HepG2 (cell line): ENCODE results near the gene MAN1A1. TPM values are rescaled to one million over a fixed set of nuclear protein-coding genes. Genes with fewer than 3 reads are reported as not detected.

Experiments
- ATAC-seq: fragments of 200-7000 bp; cut with Tn5 transposase; 3 replicates; pipeline ENCODE4 v1.9.1; 2020; ENCODE audit warnings: mild to moderate bottlenecking, moderate library complexity
- BruUV-seq: library from RNA; stranded (reverse); fragments of 400-500 nt; replicated peaks from 2 replicates; lab custom pipeline; 2021; lab: Mats Ljungman, UMichigan
- CTCF ChIA-PET: fragments of 300-600 bp; formaldehyde crosslinking; extraction: SDS; loops from one replicate; lab custom pipeline; 2021; ENCODE audit warnings: low total read pairs, inconsistent platforms, low intra/inter-chr PET ratio; lab: Yijun Ruan, JAX
- POLR2A ChIA-PET: fragments of 350-600 bp; sonication (Branson Sonifier 250); formaldehyde crosslinking; loops from one replicate; lab custom pipeline; 2020; ENCODE audit warnings: antibody characterized with exemption, inconsistent platforms; lab: Yijun Ruan, JAX
- DNase-seq: peaks from one replicate; pipeline ENCODE4 v3.0.0-alpha.2; 2015; ENCODE audit warnings: low spot score
- FAIRE-seq: peaks from 3 replicates; lab custom pipeline; 2011; peaks lifted over from hg19 to GRCh38; lab: Jason Lieb, UNC
- H2AFZ ChIP-seq: one replicate; pipeline ENCODE4 v1.6.1; 2011; ENCODE audit warnings: low read length, inconsistent platforms
- H3K27ac ChIP-seq: fragments of 300-600 bp; 3 replicates; pipeline ENCODE4 v1.8.0; 2011; ENCODE audit warnings: mixed run types, mild to moderate bottlenecking, mixed read lengths, low read length, inconsistent platforms; ENCODE audit not compliant: insufficient read depth; ENCODE audit errors: extremely low read length
- H3K27me3 ChIP-seq, 2 experiments: fragments of 200-600 bp in 1 of 2; 2 replicates in 1 of 2; 3 replicates in 1 of 2; pipeline versions ENCODE4 v1.6.0 to v1.8.0; 2011; ENCODE audit warnings: low read length in 2 of 2, mild to moderate bottlenecking in 2 of 2, moderate library complexity in 2 of 2, inconsistent platforms in 1 of 2; ENCODE audit not compliant: insufficient read depth in 2 of 2, control insufficient read depth in 1 of 2
- H3K36me3 ChIP-seq, 2 experiments: fragments of 200-600 bp in 1 of 2; replicated peaks in 1 of 2; 2 replicates in 1 of 2; 3 replicates in 1 of 2; pipeline versions ENCODE4 v1.5.1 to v1.8.0; 2011; ENCODE audit warnings: low read length in 2 of 2, inconsistent platforms in 1 of 2; ENCODE audit not compliant: insufficient read depth in 2 of 2, control insufficient read depth in 1 of 2
- H3K4me1 ChIP-seq: 2 replicates; pipeline ENCODE4 v1.5.1; 2012; ENCODE audit warnings: low read length, inconsistent platforms; ENCODE audit not compliant: insufficient read depth
- H3K4me2 ChIP-seq: 2 replicates; pipeline ENCODE4 v1.6.0; 2011; ENCODE audit warnings: low read depth, low read length, inconsistent platforms
- H3K4me3 ChIP-seq, 3 experiments: fragments of 200-600 bp in 1 of 3; sonication (generic), shearing (Covaris generic) in 1 of 3; replicated peaks in 1 of 3; 2 replicates each; pipeline ENCODE4 v1.5.1; 2011 to 2016; ENCODE audit warnings: low read length in 3 of 3, inconsistent platforms in 2 of 3, low read depth in 2 of 3, mild to moderate bottlenecking in 2 of 3, control low read depth in 1 of 3, mixed read lengths in 1 of 3; ENCODE audit not compliant: insufficient read depth in 1 of 3
- H3K79me2 ChIP-seq: one replicate; pipeline ENCODE4 v1.6.1; 2011; ENCODE audit warnings: low read length, inconsistent platforms; ENCODE audit not compliant: insufficient read depth
- H3K9ac ChIP-seq: 2 replicates; pipeline ENCODE4 v1.6.0; 2011; ENCODE audit warnings: mild to moderate bottlenecking, low read depth, low read length, inconsistent platforms; ENCODE audit not compliant: insufficient read depth
- H3K9me3 ChIP-seq: 2 replicates; pipeline ENCODE4 v1.5.1; 2012; ENCODE audit warnings: mild to moderate bottlenecking, low read length
- H4K20me1 ChIP-seq: 2 replicates; pipeline ENCODE4 v1.6.0; 2011; ENCODE audit warnings: inconsistent platforms, mild to moderate bottlenecking, low read length, moderate library complexity; ENCODE audit not compliant: insufficient read depth
- ARHGAP35 ChIP-seq: sonication (generic); formaldehyde crosslinking; IDR thresholded peaks from 2 replicates; pipeline ENCODE4 v1.9.0; 2022; ENCODE audit warnings: mild to moderate bottlenecking, inconsistent platforms, moderate library complexity, missing genetic modification reagents, borderline replicate concordance
- NCOR1 ChIP-seq: fragments of 200-600 bp; sonication (generic); IDR thresholded peaks from 2 replicates; pipeline ENCODE4 v1.7.0; 2017; ENCODE audit warnings: antibody characterized with exemption, low read length, borderline replicate concordance
- NR1H2 ChIP-seq: sonication (generic); formaldehyde crosslinking; IDR thresholded peaks from 2 replicates; pipeline ENCODE4 v1.8.1; 2022; ENCODE audit warnings: low read depth, missing genetic modification reagents, borderline replicate concordance
- PITX1 ChIP-seq: sonication (generic); formaldehyde crosslinking; IDR thresholded peaks from 2 replicates; pipeline ENCODE4 v1.5.1; 2020; ENCODE audit warnings: mild to moderate bottlenecking, missing genetic modification reagents
- ZFP37 ChIP-seq: sonication (generic); formaldehyde crosslinking; IDR thresholded peaks from 2 replicates; pipeline ENCODE4 v1.4.0; 2020; ENCODE audit warnings: missing genetic modification reagents, borderline replicate concordance
- ZFP41 ChIP-seq: sonication (generic); formaldehyde crosslinking; IDR thresholded peaks from 2 replicates; pipeline ENCODE4 v1.4.0; 2020; ENCODE audit warnings: mild to moderate bottlenecking, missing genetic modification reagents, borderline replicate concordance
- ZNF256 ChIP-seq: sonication (generic); formaldehyde crosslinking; conservative IDR thresholded peaks from 2 replicates; pipeline ENCODE4 v1.4.0; 2020; ENCODE audit warnings: missing genetic modification reagents
- in situ Hi-C: cut with HindIII; loops from 2 replicates; pipeline ENCODE4 v1.10.0; 2017; ENCODE audit warnings: low pct_unique_long_range_greater_than_20kb; ENCODE audit not compliant: extremely low pct_ligation_motif_present
- intact Hi-C: fragments of 100-400 bp; cut with micrococcal nuclease; formaldehyde crosslinking; loops from one replicate; pipeline ENCODE4 v1.10.0; 2022; ENCODE audit not compliant: unreplicated experiment
- polyA plus RNA-seq, 8 experiments: library from polyadenylated mRNA; depleted of rRNA in 3 of 8; stranded (reverse) in 7 of 8; unstranded in 1 of 8; fragments of >200 nt; fragmentation: Illumina TruSeq in 4 of 8; extraction: Trizol in 4 of 8; gene quantifications; 2 replicates each; pipeline versions ENCODE4 v1.2.1 to v1.2.3, GENCODE V29; 2011 to 2016; ENCODE audit warnings: low read depth in 4 of 8, missing spikeins in 1 of 8, mixed read lengths in 1 of 8; ENCODE audit not compliant: insufficient read depth in 1 of 8
- total RNA-seq, 5 experiments: library from RNA; depleted of rRNA; stranded (reverse); fragments of >200 nt; fragmentation: Illumina TruSeq; extraction: Trizol; gene quantifications; 2 replicates each; pipeline ENCODE4 v1.2.3, GENCODE V29; 2016; ENCODE audit warnings: low read depth in 1 of 5
- TF ChIP-seq, protein P1 (sequence below): IDR thresholded peaks from 2 replicates; pipeline ENCODE4 v1.6.1; 2018; ENCODE audit warnings: missing genetic modification reagents
- TF ChIP-seq, protein P2 (sequence below): sonication (generic); formaldehyde crosslinking; IDR thresholded peaks from 2 replicates; pipeline ENCODE4 v1.4.0; 2020; ENCODE audit warnings: missing genetic modification reagents
- TF ChIP-seq, protein P3 (sequence below): sonication (generic); formaldehyde crosslinking; IDR thresholded peaks from 2 replicates; pipeline ENCODE4 v1.4.0; 2020; ENCODE audit warnings: mild to moderate bottlenecking, missing genetic modification reagents
- TF ChIP-seq, protein P4 (sequence below): sonication (generic); formaldehyde crosslinking; IDR thresholded peaks from 2 replicates; pipeline ENCODE4 v1.4.0; 2020; ENCODE audit warnings: missing genetic modification reagents, borderline replicate concordance
- TF ChIP-seq, protein P5 (sequence below): sonication (generic); formaldehyde crosslinking; conservative IDR thresholded peaks from 2 replicates; pipeline ENCODE4 v1.8.0; 2022; ENCODE audit warnings: missing genetic modification reagents
- TF ChIP-seq, protein P6 (sequence below): sonication (generic); formaldehyde crosslinking; IDR thresholded peaks from 2 replicates; pipeline ENCODE4 v1.9.0; 2021; ENCODE audit warnings: missing genetic modification reagents, borderline replicate concordance

The MAN1A1 gene
- total and polyA plus RNA-seq, 2 of the 13 experiments (the other 11 are each of a cell fraction or from before 2014, with no cell fraction given) = 156 to 236 TPM

DNA sequence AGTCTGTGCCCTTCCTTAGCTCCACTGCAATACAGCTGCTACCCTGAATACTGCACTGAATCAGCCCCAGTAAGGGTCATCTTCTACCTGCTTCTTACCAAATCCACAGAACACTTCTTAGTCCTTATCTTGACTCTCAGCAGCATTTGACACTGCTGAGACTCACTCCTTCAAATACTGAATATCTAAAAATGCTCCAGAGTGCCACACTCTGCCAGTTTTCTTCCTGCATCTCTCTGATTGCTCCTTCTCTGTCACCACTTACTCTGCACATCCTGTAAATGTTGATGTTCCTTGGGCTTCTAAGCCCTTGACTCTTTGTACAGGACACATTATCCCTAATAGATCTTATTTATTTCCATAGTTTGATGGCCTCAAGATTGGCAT, 19.8 kb downstream of the MAN1A1 start:
- BruUV-seq = TSS peak; percentile 0
- H3K4me1 ChIP-seq = peaks cover 81% of the 10 kb centered on the region
- no peak overlapping the region for H3K9ac ChIP-seq
- no peak overlapping the region for H3K27ac ChIP-seq
- no peak for FAIRE-seq
- POLR2A ChIA-PET = no interaction called here
- no peaks in the 10 kb centered on the region for H3K27me3 ChIP-seq
- H3K79me2 ChIP-seq = peaks cover 99% of the 10 kb centered on the region
- CTCF ChIA-PET = no interaction called here
- no peaks in the 10 kb centered on the region for H3K9me3 ChIP-seq
- H4K20me1 ChIP-seq = peaks cover 98% of the 10 kb centered on the region
- H3K36me3 ChIP-seq = peaks cover 35 to 88% of the 10 kb centered on the region in 2 experiments
- no peak overlapping the region for H3K4me3 ChIP-seq
- intact Hi-C loops (no loop called here), in situ Hi-C loops (no loop called here)
- no peak for DNase-seq
- no peak overlapping the region for H3K4me2 ChIP-seq
- no peak for ATAC-seq
- H2AFZ ChIP-seq = no peak overlapping the region
- TF ChIP-seq, protein P1, sequence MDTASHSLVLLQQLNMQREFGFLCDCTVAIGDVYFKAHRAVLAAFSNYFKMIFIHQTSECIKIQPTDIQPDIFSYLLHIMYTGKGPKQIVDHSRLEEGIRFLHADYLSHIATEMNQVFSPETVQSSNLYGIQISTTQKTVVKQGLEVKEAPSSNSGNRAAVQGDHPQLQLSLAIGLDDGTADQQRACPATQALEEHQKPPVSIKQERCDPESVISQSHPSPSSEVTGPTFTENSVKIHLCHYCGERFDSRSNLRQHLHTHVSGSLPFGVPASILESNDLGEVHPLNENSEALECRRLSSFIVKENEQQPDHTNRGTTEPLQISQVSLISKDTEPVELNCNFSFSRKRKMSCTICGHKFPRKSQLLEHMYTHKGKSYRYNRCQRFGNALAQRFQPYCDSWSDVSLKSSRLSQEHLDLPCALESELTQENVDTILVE (CRISPR knock-in tag) = no peak
- TF ChIP-seq ZFP37 (CRISPR knock-in tag) = no peak
- no peak for TF ChIP-seq PITX1 (CRISPR knock-in tag)
- TF ChIP-seq, protein P2, sequence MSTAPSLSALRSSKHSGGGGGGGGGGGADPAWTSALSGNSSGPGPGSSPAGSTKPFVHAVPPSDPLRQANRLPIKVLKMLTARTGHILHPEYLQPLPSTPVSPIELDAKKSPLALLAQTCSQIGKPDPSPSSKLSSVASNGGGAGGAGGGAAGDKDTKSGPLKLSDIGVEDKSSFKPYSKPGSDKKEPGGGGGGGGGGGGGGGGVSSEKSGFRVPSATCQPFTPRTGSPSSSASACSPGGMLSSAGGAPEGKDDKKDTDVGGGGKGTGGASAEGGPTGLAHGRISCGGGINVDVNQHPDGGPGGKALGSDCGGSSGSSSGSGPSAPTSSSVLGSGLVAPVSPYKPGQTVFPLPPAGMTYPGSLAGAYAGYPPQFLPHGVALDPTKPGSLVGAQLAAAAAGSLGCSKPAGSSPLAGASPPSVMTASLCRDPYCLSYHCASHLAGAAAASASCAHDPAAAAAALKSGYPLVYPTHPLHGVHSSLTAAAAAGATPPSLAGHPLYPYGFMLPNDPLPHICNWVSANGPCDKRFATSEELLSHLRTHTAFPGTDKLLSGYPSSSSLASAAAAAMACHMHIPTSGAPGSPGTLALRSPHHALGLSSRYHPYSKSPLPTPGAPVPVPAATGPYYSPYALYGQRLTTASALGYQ = no peak
- TF ChIP-seq ARHGAP35 (CRISPR knock-in tag) = no peak
- TF ChIP-seq, protein P3, sequence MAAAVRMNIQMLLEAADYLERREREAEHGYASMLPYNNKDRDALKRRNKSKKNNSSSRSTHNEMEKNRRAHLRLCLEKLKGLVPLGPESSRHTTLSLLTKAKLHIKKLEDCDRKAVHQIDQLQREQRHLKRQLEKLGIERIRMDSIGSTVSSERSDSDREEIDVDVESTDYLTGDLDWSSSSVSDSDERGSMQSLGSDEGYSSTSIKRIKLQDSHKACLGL (CRISPR knock-in tag) = no peak
- no peak for TF ChIP-seq NR1H2 (CRISPR knock-in tag)
- TF ChIP-seq, protein P4, sequence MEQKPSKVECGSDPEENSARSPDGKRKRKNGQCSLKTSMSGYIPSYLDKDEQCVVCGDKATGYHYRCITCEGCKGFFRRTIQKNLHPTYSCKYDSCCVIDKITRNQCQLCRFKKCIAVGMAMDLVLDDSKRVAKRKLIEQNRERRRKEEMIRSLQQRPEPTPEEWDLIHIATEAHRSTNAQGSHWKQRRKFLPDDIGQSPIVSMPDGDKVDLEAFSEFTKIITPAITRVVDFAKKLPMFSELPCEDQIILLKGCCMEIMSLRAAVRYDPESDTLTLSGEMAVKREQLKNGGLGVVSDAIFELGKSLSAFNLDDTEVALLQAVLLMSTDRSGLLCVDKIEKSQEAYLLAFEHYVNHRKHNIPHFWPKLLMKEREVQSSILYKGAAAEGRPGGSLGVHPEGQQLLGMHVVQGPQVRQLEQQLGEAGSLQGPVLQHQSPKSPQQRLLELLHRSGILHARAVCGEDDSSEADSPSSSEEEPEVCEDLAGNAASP (CRISPR knock-in tag) = no peak
- TF ChIP-seq, protein P5, sequence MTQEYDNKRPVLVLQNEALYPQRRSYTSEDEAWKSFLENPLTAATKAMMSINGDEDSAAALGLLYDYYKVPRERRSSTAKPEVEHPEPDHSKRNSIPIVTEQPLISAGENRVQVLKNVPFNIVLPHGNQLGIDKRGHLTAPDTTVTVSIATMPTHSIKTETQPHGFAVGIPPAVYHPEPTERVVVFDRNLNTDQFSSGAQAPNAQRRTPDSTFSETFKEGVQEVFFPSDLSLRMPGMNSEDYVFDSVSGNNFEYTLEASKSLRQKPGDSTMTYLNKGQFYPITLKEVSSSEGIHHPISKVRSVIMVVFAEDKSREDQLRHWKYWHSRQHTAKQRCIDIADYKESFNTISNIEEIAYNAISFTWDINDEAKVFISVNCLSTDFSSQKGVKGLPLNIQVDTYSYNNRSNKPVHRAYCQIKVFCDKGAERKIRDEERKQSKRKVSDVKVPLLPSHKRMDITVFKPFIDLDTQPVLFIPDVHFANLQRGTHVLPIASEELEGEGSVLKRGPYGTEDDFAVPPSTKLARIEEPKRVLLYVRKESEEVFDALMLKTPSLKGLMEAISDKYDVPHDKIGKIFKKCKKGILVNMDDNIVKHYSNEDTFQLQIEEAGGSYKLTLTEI (CRISPR knock-in tag) = no peak
- TF ChIP-seq ZFP41 = no peak
- TF ChIP-seq, protein P6, sequence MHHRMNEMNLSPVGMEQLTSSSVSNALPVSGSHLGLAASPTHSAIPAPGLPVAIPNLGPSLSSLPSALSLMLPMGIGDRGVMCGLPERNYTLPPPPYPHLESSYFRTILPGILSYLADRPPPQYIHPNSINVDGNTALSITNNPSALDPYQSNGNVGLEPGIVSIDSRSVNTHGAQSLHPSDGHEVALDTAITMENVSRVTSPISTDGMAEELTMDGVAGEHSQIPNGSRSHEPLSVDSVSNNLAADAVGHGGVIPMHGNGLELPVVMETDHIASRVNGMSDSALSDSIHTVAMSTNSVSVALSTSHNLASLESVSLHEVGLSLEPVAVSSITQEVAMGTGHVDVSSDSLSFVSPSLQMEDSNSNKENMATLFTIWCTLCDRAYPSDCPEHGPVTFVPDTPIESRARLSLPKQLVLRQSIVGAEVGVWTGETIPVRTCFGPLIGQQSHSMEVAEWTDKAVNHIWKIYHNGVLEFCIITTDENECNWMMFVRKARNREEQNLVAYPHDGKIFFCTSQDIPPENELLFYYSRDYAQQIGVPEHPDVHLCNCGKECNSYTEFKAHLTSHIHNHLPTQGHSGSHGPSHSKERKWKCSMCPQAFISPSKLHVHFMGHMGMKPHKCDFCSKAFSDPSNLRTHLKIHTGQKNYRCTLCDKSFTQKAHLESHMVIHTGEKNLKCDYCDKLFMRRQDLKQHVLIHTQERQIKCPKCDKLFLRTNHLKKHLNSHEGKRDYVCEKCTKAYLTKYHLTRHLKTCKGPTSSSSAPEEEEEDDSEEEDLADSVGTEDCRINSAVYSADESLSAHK = no peak
- no peak for TF ChIP-seq NCOR1
- no peak for TF ChIP-seq ZNF256 (CRISPR knock-in tag)
